Mammary epithelial cell (primary cell): ENCODE measurements around the gene STAM.

Source experiments
- EZH2 ChIP-seq: IDR thresholded peaks from 2 replicates; pipeline ENCODE4 v1.6.1; 2012; ENCODE audit warnings: low read length, inconsistent platforms, borderline replicate concordance
- TF ChIP-seq, protein P1 (sequence below), 2 donors: IDR thresholded peaks in 1 of 2; conservative IDR thresholded peaks in 1 of 2; 2 replicates each; pipeline ENCODE4 v1.5.1; 2011 to 2012; ENCODE audit warnings: inconsistent platforms in 2 of 2, low read length in 2 of 2, mild to moderate bottlenecking in 2 of 2, control low read depth in 1 of 2, low read depth in 1 of 2; ENCODE audit not compliant: insufficient read depth in 1 of 2; ENCODE audit errors: extremely low read depth in 1 of 2

DNA sequence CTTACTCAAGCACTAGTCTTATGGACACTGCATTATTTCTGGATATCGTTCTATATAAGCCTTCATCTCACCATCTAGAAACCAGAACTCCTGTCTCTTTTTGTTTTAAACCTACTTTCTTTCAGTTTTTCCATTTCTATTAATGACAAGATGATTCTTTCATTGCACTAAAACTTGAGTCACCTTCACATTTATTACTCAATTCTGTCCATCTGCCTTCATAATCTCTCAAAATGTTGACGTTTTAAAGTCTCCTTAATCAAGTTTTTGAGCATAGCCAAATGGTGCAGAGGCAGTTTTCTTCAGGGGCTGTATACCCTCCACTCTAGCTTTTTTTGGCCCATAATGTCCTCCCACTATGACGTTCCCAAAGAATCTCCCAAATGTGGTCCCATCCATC, 17.6 kb downstream of the STAM start:
- TF ChIP-seq, protein P1, sequence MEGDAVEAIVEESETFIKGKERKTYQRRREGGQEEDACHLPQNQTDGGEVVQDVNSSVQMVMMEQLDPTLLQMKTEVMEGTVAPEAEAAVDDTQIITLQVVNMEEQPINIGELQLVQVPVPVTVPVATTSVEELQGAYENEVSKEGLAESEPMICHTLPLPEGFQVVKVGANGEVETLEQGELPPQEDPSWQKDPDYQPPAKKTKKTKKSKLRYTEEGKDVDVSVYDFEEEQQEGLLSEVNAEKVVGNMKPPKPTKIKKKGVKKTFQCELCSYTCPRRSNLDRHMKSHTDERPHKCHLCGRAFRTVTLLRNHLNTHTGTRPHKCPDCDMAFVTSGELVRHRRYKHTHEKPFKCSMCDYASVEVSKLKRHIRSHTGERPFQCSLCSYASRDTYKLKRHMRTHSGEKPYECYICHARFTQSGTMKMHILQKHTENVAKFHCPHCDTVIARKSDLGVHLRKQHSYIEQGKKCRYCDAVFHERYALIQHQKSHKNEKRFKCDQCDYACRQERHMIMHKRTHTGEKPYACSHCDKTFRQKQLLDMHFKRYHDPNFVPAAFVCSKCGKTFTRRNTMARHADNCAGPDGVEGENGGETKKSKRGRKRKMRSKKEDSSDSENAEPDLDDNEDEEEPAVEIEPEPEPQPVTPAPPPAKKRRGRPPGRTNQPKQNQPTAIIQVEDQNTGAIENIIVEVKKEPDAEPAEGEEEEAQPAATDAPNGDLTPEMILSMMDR (conservative IDR thresholded peaks at IDR 0.05 in 1 of 2, IDR thresholded peaks at IDR 0.05 in 1 of 2; ENCODE audit: extremely low read depth in 1 of 2, insufficient read depth in 1 of 2, low read depth in 1 of 2, low read length in 2 of 2): no peak
- TF ChIP-seq EZH2: no peak
